IPS-18c (cell line): ENCODE data around the gene SPHK1.
"Not testable (repeated sequence)": the region's sequence is repeated elsewhere in the genome, so short reads cannot be mapped to it uniquely, and the experiment has no call there.

ENCODE experiments used
- H3K4me3 ChIP-seq: 2 replicates; pipeline ENCODE4 v1.7.0; 2013; ENCODE audit warnings: low read depth, mild to moderate bottlenecking, low read length, moderate library complexity; ENCODE audit not compliant: insufficient read depth
- H3K9me3 ChIP-seq: one replicate; pipeline ENCODE4 v1.6.1; 2013; ENCODE audit warnings: mild to moderate bottlenecking, low read length, moderate library complexity; ENCODE audit not compliant: control insufficient read depth, insufficient read depth

The SPHK1 gene

DNA sequence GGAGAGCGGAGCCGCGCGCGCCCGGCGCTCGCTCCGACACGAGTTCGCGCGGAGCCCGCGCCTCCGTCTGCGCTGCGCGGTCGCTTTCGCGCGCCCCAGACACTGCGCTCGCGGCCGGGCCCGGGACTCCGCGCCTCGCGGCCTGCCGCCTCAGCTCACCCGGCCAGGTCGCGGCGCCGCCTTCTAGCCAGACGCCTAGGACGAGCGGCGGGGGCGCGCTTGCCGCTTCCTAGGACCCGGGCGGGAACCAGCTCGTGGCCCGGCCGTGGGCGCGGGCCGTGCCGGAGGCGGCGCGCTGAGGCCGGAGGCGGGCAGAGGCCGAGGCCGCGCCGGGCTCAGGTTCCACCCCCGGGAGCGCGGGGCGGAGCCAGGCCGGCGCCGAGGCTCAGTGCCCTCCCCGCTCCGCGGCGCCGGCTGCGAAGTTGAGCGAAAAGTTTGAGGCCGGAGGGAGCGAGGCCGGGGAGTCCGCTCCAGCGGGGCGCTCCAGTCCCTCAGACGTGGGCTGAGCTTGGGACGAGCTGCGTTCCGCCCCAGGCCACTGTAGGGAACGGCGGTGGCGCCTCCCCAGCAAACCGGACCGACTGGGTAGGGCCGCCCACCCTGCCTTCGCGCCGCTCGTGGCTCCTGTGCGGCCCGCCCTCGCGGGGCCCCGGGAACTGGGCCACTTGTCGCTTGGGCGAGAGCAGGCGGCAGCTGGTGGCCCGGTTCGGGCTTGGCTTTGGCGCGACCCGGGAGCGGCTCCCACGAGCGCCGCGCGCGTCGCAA is at the start of gene SPHK1:
Gene SPHK1 (plus strand): TSS at position 388 of the 765 bp plus-strand sequence. CDS start 1,036 bp downstream, outside the sequence.
- Histone ChIP-seq H3K9me3 (no peaks in the 10 kb centered on the region), H3K4me3 (peak within 1 kb of the TSS; percentile 56; the same call in 1 of the 2 replicates)

DNA sequence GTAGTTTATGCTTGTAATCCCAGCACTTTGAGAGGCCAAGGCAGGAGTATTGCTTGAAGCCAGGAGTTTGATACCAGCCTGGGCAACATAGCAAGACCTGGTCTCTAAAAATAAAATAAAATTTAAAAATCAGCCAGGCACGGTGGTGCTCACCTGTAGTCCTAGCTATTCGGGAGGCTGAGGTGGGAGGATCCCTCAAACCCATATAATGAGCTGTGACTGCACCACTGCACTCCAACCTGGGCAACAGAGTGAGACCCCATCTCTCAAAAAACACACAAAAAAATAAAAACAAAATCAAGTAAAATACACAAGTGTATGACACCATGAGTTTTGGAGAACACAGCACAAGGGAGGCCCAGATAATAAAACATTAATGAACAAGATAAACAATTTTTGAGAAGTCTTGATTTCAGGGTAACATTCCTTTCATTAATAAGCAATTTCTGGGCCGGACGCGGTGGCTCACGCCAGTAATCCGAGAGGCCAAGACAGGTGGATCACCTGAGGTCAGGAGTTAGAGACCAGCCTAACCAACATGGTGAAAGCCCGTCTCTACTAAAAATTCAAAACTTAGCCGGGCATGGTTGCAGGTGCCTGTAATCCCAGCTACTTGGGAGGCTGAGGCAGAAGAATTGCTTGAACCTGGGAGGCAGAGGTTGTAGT is 48.6 kb upstream of the SPHK1 start:
- Histone ChIP-seq H3K9me3 (no peaks in the 10 kb centered on the region), H3K4me3 (no peak overlapping the region)

- Histone ChIP-seq H3K4me3 (no peak overlapping the region), H3K9me3 (no peaks in the 10 kb centered on the region)
These were observed 47.5 kb upstream of the SPHK1 start for GRCh38 chr17:76336756-76337412.

DNA sequence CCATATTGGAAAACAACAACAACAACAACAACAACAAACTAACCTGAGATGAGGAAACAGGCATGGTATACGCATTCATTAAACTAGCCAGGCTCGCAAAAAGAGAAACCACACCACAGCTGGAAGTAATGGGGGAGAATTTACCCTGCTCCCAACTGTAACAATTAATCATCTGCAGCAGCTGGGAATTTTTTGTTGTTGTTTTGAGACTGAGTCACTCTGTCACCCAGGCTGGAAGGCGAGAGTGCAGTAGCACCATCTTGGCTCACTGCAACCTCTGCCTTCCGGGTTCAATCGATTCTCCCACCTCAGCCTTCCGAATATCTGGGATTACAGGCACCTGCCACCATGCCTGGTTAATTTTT is 47.0 kb upstream of the SPHK1 start:
- no peaks in the 10 kb centered on the region for H3K9me3 ChIP-seq
- H3K4me3 ChIP-seq = no peak overlapping the region

- no peaks in the 10 kb centered on the region for H3K9me3 ChIP-seq
- no peak overlapping the region for H3K4me3 ChIP-seq
These were observed 43.1 kb upstream of the SPHK1 start for GRCh38 chr17:76341301-76341700.

- Histone ChIP-seq H3K4me3 (no peak overlapping the region), H3K9me3 (no peaks in the 10 kb centered on the region)
These were observed 41.3 kb upstream of the SPHK1 start for GRCh38 chr17:76343106-76343505.

GRCh38 chr17:76345377-76345974 is 38.9 kb upstream of the SPHK1 start:
- no peaks in the 10 kb centered on the region for H3K9me3 ChIP-seq

DNA sequence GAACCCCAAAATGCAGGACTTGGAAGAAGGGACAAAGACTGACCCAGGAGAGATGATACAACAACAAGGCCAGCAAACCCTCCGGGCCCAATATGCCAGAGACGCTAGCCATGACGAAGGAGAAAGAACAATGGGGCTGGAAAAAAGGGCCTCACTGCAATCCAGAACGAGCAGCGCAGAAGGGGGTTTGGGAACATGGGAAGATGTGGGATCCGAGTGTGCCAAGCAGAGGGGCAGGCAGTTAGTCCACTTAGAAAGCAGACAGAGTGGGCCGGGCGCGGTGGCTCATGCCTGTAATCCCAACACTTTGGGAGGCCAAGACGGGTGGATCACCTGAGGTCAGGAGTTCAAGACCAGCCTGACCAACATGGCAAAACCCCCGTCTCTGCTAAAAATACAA is 37.5 kb upstream of the SPHK1 start:
- H3K9me3 ChIP-seq, H3K4me3 ChIP-seq: not testable (repeated sequence)

More at GRCh38 chr17:76345377-76345974, 38.9 kb upstream of the SPHK1 start:
- H3K4me3 ChIP-seq = no peak overlapping the region

DNA sequence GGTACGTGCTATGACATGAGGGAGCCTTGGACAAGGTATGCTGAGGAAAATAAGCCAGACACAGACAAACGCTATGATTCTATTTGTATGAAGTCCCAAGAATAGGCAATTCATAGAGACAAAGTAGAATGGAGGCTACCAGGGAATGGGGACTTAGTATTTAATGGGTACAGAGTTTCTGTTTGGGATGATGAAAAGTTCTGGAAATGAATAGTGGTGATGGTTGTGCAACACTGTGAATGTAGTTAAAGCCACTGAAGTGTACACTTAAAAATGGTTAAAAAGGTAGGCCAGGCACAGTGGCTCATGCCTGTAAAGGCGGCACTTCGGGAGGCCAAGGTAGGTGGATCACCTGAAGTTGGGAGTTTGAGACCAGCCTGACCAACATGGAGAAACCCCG is 33.9 kb upstream of the SPHK1 start:
- H3K4me3 ChIP-seq = no peak overlapping the region
- H3K9me3 ChIP-seq = no peaks in the 10 kb centered on the region

DNA sequence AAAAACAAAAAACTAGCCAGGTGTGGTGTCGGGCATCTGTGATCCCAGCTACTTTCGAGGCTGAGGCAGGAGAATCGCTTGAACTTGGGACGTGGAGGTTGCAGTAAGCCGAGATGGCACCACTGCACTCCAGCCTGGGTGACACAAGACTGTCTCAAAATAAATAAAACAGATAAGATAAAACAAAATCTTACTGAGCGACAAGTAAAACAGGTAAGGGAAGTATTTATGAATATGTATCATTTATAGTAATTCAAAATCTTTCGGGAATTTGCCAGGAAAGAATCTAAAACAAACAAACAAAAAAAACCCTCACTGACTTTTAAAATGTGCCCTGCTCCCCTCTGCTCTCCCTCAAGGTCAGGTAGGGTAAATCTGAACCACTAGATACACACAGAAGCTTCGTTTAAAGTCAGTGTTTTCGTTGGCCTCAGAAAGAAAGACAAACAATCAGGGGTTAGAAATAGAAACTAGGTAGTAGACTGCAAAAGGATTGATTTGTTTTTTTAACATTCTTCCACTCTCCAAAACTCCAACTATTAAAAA is 32.8 kb upstream of the SPHK1 start:
- Histone ChIP-seq H3K9me3 (no peaks in the 10 kb centered on the region), H3K4me3 (no peak overlapping the region)

- peak overlapping the region; percentile 85 for H3K4me3 ChIP-seq
These were observed 31.3 kb upstream of the SPHK1 start for GRCh38 chr17:76353004-76353598.

GRCh38 chr17:76353599-76354316 is 30.7 kb upstream of the SPHK1 start, which contains the start of gene PRPSAP1:
PRPSAP1 (minus strand) TSS chr17:76353916; CDS start chr17:76353703, 213 bp downstream.
- Histone ChIP-seq H3K4me3 (peak within 1 kb of the TSS; percentile 85), H3K9me3 (no peaks in the 10 kb centered on the region)

More at GRCh38 chr17:76353004-76353598, 31.3 kb upstream of the SPHK1 start:
- no peaks in the 10 kb centered on the region for H3K9me3 ChIP-seq

DNA sequence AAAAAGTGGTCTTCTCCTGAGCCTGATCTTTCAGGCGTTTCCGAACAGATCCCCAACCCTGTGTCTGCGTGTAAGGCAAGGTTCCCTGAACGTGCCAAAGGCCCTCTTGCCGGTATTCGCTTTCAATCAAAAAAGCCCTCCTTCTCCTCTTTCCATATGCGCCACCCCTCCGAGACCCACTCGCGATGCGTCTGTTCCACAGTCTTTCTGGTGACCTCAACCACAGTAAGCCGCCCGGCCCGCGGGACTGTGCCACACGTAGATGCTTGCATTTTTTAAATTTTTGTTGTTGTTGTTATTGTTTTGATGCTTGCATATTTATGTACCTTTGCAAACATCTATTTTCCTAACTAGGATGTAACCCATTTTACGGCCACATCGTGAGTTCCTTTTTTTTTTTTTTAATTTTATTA is 30.1 kb upstream of the SPHK1 start:
- H3K4me3 ChIP-seq = peak overlapping the region; percentile 85
- H3K9me3 ChIP-seq = no peaks in the 10 kb centered on the region

GRCh38 chr17:76354747-76355310 is 29.6 kb upstream of the SPHK1 start:
- Histone ChIP-seq H3K4me3 (no peak overlapping the region; the same call in 1 of the 2 replicates), H3K9me3 (no peaks in the 10 kb centered on the region)

DNA sequence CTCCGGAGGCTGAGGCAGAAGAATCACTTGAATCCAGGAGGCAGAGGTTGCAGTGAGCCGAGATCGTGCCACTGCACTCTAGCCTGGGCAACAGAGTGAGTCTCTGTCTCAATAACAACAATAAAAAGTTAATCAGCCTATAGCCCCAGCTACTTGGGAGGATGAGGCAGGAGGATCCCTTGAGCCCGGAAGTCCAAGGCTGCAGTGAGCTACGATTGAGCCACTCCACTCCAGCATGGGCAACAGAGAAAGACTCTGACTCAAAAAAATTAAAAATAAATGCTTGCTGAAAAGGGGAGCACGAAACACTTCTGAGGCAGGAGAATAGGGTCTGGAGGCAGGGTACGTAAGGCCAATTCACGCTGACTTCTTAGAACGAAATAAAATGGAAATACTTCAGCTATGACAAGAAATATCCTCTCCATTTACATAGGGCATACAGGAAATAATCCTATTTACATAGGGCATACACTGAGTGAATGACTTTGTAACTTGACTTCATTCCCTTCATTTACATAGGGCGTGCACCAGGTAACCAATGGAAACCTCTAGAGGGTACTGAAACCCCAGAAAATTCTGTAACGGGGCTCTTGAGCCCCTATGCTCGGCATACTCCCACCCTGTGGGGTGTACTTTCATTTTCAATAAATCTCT is 27.5 kb upstream of the SPHK1 start:
- H3K4me3 ChIP-seq = no peak overlapping the region
- no peaks in the 10 kb centered on the region for H3K9me3 ChIP-seq
